Endothelial cell of umbilical vein (primary cell): ENCODE measurements around the gene NOL12.

Experiments
- CTCF ChIP-seq, 2 donors: IDR thresholded peaks; 1 replicate in 1 of 2; 2 replicates in 1 of 2; pipeline ENCODE4 v1.5.1; 2011; ENCODE audit warnings: low read length in 2 of 2, mild to moderate bottlenecking in 2 of 2, moderate library complexity in 2 of 2, control low read depth in 1 of 2, inconsistent platforms in 1 of 2, low read depth in 1 of 2; ENCODE audit not compliant: insufficient read depth in 1 of 2; ENCODE audit errors: extremely low read depth in 1 of 2
- POLR2AphosphoS5 ChIP-seq: IDR thresholded peaks from 2 replicates; pipeline ENCODE4 v1.6.1; 2012; ENCODE audit warnings: low read depth, mild to moderate bottlenecking, control low read depth, low read length, moderate library complexity; ENCODE audit not compliant: insufficient read depth

- TF ChIP-seq CTCF (IDR thresholded peaks at IDR 0.05; ENCODE audit: extremely low read depth in 1 of 2, insufficient read depth in 1 of 2, low read depth in 1 of 2, low read length in 2 of 2), result no peak
- no peak for TF ChIP-seq POLR2AphosphoS5
These were observed 11.9 kb upstream of the NOL12 start for GRCh38 chr22:37674248-37674647.
